Ramos (cell line): ENCODE data around the gene GFOD2.

Experiments used
- in situ Hi-C: fragments of 300-500 bp; cut with MboI; formaldehyde crosslinking; loops from one replicate; pipeline ENCODE4 v1.14.3; 2022; ENCODE audit warnings: low sequenced_read_pairs; ENCODE audit not compliant: unreplicated experiment

Gene GFOD2

DNA sequence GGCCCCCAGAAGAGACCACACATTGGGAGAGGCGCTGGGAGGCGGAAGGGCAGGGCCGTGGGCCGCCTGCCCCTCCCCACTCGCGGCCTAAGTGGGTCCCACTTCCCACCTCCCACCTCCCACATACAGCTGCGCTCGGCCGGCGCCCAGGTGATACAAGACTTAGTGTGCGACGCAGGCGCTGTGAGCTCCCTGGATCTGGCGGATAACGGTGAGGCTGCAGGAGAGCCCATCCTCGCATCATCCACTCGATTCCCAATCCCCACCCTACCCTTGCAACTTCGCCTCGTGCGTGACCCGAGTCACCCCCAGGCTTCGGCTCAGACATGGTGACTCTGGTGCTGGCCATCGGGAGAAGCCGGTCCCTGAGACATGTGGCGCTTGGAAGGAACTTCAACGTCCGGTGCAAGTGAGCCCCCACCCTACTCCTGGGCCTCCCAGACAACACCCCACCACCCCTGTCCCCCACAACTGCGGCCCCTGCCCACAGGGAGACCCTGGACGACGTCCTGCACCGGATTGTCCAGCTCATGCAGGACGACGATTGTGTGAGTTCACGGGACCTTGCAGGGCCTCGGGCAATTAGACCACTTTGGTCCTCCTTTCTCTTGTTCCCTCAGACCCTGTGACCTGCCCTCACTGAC lies 70.2 kb downstream of the GFOD2 start:
- in situ Hi-C loops: no loop called here

- in situ Hi-C loops: no loop called here
These were observed 70.9 kb downstream of the GFOD2 start for GRCh38 chr16:67648088-67648763.

- in situ Hi-C loops: no loop called here
These were observed 71.4 kb downstream of the GFOD2 start for GRCh38 chr16:67647681-67648080.

DNA sequence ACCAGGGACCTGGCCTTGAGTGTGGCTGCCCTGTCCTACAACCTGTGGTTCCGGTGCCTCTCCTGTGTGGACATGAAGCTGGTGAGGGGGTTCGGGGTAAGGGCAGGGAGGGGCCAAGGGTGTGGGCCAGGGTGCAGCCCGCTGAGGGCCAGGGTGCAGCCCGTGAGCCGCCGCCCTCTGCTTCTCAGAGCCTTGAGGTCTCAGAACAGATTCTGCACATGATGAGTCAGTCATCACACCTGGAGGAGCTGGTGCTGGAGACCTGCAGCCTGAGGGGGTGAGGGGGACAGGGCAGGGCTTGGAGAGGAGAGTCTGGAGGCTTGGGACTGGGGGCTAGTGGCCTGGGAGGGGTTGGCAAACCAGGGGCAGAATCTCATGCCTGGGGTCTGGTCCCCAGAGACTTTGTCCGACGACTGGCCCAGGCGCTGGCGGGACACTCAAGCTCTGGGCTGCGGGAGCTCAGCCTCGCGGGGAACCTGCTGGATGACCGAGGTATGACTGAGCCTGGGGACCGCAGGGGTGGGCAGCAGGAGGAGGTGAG lies 71.9 kb downstream of the GFOD2 start:
- in situ Hi-C loops: no loop called here

DNA sequence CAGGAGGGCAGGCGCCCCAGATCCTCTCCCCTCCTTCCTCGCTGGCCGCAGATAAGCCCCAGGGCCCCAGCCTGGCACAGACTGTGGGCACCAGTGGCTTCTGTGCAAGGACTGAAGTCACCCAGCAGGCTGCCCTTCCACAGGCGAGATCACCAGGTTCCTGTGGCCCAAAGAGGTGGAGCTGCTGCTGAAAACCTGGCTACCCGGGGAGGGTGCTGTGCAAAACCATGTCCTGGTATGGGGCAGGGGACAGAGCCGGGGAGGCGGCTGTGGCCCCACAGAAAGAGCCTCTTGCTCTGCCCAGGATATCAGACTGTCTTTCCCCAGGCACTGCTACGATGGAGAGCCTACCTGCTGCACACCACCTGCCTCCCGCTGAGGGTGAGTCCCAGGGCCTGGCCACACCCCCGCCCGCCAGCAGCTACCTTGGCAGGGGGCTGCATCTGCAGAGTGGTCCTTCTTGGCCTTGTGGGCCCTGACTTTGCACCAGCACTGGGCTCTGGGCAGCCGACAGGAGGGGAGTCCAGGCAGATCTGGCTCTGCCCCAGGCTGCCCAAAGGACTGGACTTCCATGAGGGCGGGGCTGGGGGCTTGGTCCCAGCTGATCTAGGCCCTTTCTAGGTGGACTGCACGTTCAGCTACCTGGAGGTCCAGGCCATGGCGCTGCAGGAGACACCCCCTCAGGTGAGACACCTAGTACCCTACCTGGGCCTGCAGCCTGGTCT lies 73.6 kb downstream of the GFOD2 start:
- in situ Hi-C loops: no loop called here

DNA sequence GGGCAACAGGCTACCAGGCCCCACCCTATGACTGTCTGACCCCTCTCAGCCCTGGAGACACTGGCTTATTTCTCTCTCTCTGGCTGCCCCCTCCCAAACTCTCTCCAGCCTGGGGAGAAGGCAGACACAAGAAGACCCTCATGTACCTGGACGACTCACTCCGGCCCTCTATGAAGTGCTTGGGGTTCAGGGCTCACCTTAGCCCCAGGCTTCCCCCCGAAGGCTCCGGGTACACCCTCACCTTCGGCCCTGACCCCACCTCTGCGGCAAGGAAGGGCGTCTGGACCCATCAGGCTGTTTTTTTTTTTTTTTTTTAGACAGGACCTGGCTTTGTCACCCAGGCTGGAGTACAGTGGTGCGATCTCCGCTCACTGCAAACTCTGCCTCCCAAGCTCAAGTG lies 75.1 kb downstream of the GFOD2 start:
- in situ Hi-C loops: no loop called here

GRCh38 chr16:67641779-67642708 lies 77.1 kb downstream of the GFOD2 start:
- in situ Hi-C loops: no loop called here

DNA sequence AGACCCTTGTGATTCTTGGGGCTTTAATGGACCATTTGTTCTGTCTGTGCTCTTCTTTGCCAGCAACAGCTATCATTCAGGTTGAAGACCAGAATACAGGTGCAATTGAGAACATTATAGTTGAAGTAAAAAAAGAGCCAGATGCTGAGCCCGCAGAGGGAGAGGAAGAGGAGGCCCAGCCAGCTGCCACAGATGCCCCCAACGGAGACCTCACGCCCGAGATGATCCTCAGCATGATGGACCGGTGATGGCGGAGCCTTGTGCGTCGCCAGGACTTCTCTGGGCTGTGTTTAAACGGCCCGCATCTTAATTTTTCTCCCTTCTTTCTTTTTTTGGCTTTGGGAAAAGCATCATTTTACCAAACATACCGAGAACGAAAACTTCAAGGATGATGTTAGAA lies 81.5 kb downstream of the GFOD2 start:
- in situ Hi-C loops: loop anchor here (5.0 kb wide), 1 partner anchor 95 kb away; no protein-coding TSS in a partner anchor

- in situ Hi-C loops: loop anchor here (5.0 kb wide), 1 partner anchor 94 kb away; no protein-coding TSS in a partner anchor
These were observed 82.4 kb downstream of the GFOD2 start for GRCh38 chr16:67636713-67637112.

GRCh38 chr16:67632415-67633172 lies 86.5 kb downstream of the GFOD2 start:
- in situ Hi-C loops: no loop called here

GRCh38 chr16:67628216-67628615 lies 90.9 kb downstream of the GFOD2 start:
- in situ Hi-C loops: no loop called here
